ENCODE results near the gene PDE6G. TPM values are rescaled to one million over a fixed set of nuclear protein-coding genes. Genes with fewer than 3 reads are reported as not detected.
"Not testable (repeated sequence)": the region's sequence is repeated elsewhere in the genome, so short reads cannot be mapped to it uniquely, and the experiment has no call there.

The PDE6G gene
- total and polyA plus RNA-seq, 2 donors (not counting 1 experiment from before 2014, with no cell fraction given): 0.69 to 1.1 TPM

DNA sequence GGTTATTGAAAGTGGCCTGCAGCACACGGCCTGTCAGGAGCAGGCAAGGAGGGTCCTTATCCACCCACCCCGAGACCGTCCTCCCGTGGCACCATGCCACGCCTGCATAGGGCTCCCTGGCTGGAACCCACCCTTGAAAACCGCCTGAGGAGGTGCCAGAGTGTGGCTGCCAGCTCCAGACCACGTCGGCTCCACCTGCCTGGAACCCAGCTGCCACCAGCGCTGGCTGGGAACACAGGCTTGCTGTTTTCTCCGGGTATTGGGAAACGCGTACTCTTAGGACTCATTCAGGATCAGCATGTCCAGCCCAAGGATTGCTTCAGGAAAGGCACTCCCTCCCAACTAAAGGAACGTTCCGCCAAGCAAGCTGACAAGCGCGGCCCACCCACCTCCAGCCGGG lies 20.6 kb upstream of the PDE6G start:
- H3K4me1 ChIP-seq (ENCODE audit: control insufficient read depth in 2 of 2, insufficient read depth in 2 of 2, low read length in 2 of 2): no peaks in the 10 kb centered on the region
- ChIA-PET POLR2A (interaction anchor here (0.6 kb wide), 1 partner anchor 437 kb away, joined by 3 read pairs; no protein-coding TSS in a partner anchor), CTCF (no interaction called here)
- peaks cover 0 to 27% of the 10 kb centered on the region in 2 experiments for H3K36me3 ChIP-seq (replicated peaks in 1 of 2; ENCODE audit: control extremely low read depth in 1 of 2, control insufficient read depth in 1 of 2, extremely low read depth in 1 of 2, insufficient read depth in 2 of 2, low read length in 1 of 2)
- no peaks in the 10 kb centered on the region for H3K27me3 Mint-ChIP-seq
- H3K9me3 ChIP-seq (ENCODE audit: control extremely low read depth in 1 of 3, control insufficient read depth in 2 of 3, insufficient read depth in 1 of 3, low read length in 2 of 3): no peaks in the 10 kb centered on the region
- WGBS (ENCODE audit: insufficient coverage): 93% methylated on average over 17 of the region's 17 CpGs
- H2AFZ ChIP-seq (ENCODE audit: insufficient read depth, low read depth, low read length, poor library complexity, severe bottlenecking): no peak overlapping the region
- H3K4me2 ChIP-seq (replicated peaks; ENCODE audit: low read depth, low read length, poor library complexity, severe bottlenecking): no peak overlapping the region
- no peak overlapping the region for H3K27ac Mint-ChIP-seq
- H3K4me3 ChIP-seq (ENCODE audit: control extremely low read depth in 1 of 5, extremely low read depth in 1 of 5, insufficient read depth in 1 of 5, low read depth in 2 of 5, low read length in 4 of 5): no peak overlapping the region
- peaks cover 1% of the 10 kb centered on the region for H4K20me1 ChIP-seq (ENCODE audit: control insufficient read depth, insufficient read depth, low read length, poor library complexity, severe bottlenecking)
- ATAC-seq (ENCODE audit: low read depth) (no peak), DNase-seq (no peak)
- no peak overlapping the region for H3K4me3 Mint-ChIP-seq
- H3K27me3 ChIP-seq (replicated peaks in 1 of 4; ENCODE audit: control extremely low read depth in 1 of 4, control insufficient read depth in 3 of 4, insufficient read depth in 4 of 4, low read length in 3 of 4): no peaks in the 10 kb centered on the region
- H3K79me2 ChIP-seq (ENCODE audit: control insufficient read depth, insufficient read depth, low read length): peaks cover 11% of the 10 kb centered on the region
- intact Hi-C loops (cut with micrococcal nuclease): no loop called here
- H3K4me1 Mint-ChIP-seq: peaks cover 5% of the 10 kb centered on the region
- no peak overlapping the region for H3K27ac ChIP-seq (ENCODE audit: low read length in 2 of 2)
- H3K9me3 Mint-ChIP-seq (ENCODE audit: insufficient read depth): no peaks in the 10 kb centered on the region
- no peak overlapping the region for H3K9ac ChIP-seq (ENCODE audit: low read length)
- TF ChIP-seq, protein P1, sequence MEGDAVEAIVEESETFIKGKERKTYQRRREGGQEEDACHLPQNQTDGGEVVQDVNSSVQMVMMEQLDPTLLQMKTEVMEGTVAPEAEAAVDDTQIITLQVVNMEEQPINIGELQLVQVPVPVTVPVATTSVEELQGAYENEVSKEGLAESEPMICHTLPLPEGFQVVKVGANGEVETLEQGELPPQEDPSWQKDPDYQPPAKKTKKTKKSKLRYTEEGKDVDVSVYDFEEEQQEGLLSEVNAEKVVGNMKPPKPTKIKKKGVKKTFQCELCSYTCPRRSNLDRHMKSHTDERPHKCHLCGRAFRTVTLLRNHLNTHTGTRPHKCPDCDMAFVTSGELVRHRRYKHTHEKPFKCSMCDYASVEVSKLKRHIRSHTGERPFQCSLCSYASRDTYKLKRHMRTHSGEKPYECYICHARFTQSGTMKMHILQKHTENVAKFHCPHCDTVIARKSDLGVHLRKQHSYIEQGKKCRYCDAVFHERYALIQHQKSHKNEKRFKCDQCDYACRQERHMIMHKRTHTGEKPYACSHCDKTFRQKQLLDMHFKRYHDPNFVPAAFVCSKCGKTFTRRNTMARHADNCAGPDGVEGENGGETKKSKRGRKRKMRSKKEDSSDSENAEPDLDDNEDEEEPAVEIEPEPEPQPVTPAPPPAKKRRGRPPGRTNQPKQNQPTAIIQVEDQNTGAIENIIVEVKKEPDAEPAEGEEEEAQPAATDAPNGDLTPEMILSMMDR (IDR thresholded peaks at IDR 0.05): no peak
- TF ChIP-seq EZH2 (IDR thresholded peaks at IDR 0.05; ENCODE audit: borderline replicate concordance, insufficient read depth, low read depth, low read length, poor library complexity, severe bottlenecking): no peak

DNA sequence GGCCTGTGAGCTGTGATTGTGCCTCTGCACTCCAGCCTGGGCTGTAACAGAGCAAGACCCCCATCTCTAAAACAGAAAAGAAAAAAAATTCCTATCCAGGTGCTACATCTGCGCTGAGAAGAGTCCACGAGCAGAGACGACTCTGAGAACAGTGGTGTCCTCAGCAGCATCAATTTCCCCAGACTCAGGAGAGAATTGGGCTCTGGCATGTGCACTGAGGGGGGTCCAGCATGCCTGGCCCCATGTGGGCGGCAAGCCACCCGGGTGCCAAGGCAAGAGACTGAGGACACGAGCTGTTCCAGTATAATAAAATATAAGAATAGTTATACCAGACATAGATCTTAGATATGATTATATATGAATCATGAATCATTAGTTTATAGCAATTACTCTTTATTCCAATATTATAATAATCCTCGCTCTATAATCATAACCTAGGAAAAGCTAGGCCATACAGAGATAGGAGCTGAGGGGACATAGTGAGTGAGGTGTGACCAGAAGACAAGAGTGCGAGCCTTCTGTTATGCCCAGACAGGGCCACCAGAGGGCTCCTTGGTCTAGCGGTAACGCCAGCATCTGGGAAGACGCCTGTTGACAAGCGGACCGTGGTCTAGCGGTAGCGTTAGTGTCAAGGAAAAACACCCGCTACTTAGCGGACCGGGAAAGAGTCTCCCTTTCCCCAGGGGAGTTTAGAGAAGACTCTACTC lies 19.3 kb upstream of the PDE6G start:
- H3K4me3 ChIP-seq (ENCODE audit: control extremely low read depth in 1 of 5, extremely low read depth in 1 of 5, insufficient read depth in 1 of 5, low read depth in 2 of 5, low read length in 4 of 5); intact Hi-C loops (cut with micrococcal nuclease); H3K9me3 Mint-ChIP-seq (ENCODE audit: insufficient read depth); H3K4me2 ChIP-seq (replicated peaks; ENCODE audit: low read depth, low read length, poor library complexity, severe bottlenecking); H3K4me1 Mint-ChIP-seq; H3K27ac ChIP-seq (ENCODE audit: low read length in 2 of 2); H4K20me1 ChIP-seq (ENCODE audit: control insufficient read depth, insufficient read depth, low read length, poor library complexity, severe bottlenecking); H3K9ac ChIP-seq (ENCODE audit: low read length); H3K79me2 ChIP-seq (ENCODE audit: control insufficient read depth, insufficient read depth, low read length); H3K27me3 ChIP-seq (replicated peaks in 1 of 4; ENCODE audit: control extremely low read depth in 1 of 4, control insufficient read depth in 3 of 4, insufficient read depth in 4 of 4, low read length in 3 of 4); H3K4me1 ChIP-seq (ENCODE audit: control insufficient read depth in 2 of 2, insufficient read depth in 2 of 2, low read length in 2 of 2); H3K4me3 Mint-ChIP-seq; H2AFZ ChIP-seq (ENCODE audit: insufficient read depth, low read depth, low read length, poor library complexity, severe bottlenecking); ATAC-seq (ENCODE audit: low read depth); H3K27me3 Mint-ChIP-seq; H3K27ac Mint-ChIP-seq; H3K9me3 ChIP-seq (ENCODE audit: control extremely low read depth in 1 of 3, control insufficient read depth in 2 of 3, insufficient read depth in 1 of 3, low read length in 2 of 3): not testable (repeated sequence)
- TF ChIP-seq, protein P1 (IDR thresholded peaks at IDR 0.05): peak; percentile 72
- CTCF ChIA-PET: interaction anchor here (0.7 to 1.2 kb wide), 3 partner anchors 27 to 133 kb away, joined by 3 read pairs; no protein-coding TSS in a partner anchor
- peaks cover 0 to 36% of the 10 kb centered on the region in 2 experiments for H3K36me3 ChIP-seq (replicated peaks in 1 of 2; ENCODE audit: control extremely low read depth in 1 of 2, control insufficient read depth in 1 of 2, extremely low read depth in 1 of 2, insufficient read depth in 2 of 2, low read length in 1 of 2)
- 48% methylated on average over 8 of the region's 18 CpGs for WGBS (ENCODE audit: insufficient coverage)
- DNase-seq: peak; percentile 48
- POLR2A ChIA-PET: interaction anchor here (0.6 kb wide), 1 partner anchor 53 kb away, joined by 5 read pairs; no protein-coding TSS in a partner anchor
